Fibroblast of lung (primary cell): Measurements from ENCODE around the gene TTC27. TPM values are rescaled to one million over a fixed set of nuclear protein-coding genes. Genes with fewer than 3 reads are reported as not detected.

ENCODE experiments used
- DNase-seq, 2 donors: peaks; one replicate each; pipeline versions ENCODE4 v3.0.0 to v3.0.0-alpha.2; 2010; ENCODE audit warnings: low read depth in 2 of 2
- H2AFZ ChIP-seq: 2 replicates; pipeline ENCODE4 v1.5.1; 2012; ENCODE audit warnings: low read length, control low read depth, inconsistent platforms
- H3K27ac ChIP-seq: 2 replicates; pipeline ENCODE4 v1.5.1; 2011; ENCODE audit warnings: low read length, control low read depth; ENCODE audit not compliant: insufficient read depth
- H3K27me3 ChIP-seq: 2 replicates; pipeline ENCODE4 v1.5.1; 2011; ENCODE audit warnings: mild to moderate bottlenecking, low read length; ENCODE audit not compliant: control insufficient read depth, insufficient read depth
- H3K36me3 ChIP-seq: 2 replicates; pipeline ENCODE4 v1.5.1; 2011; ENCODE audit warnings: low read length; ENCODE audit not compliant: control insufficient read depth, insufficient read depth
- H3K4me1 ChIP-seq: 2 replicates; pipeline ENCODE4 v1.5.1; 2011; ENCODE audit warnings: low read length; ENCODE audit not compliant: control insufficient read depth, insufficient read depth; ENCODE audit errors: extremely low read depth
- H3K4me2 ChIP-seq: 2 replicates; pipeline ENCODE4 v1.5.1; 2011; ENCODE audit warnings: low read length, control low read depth; ENCODE audit not compliant: insufficient read depth; ENCODE audit errors: extremely low read depth
- H3K4me3 ChIP-seq, 4 experiments: fragments of 200-600 bp in 1 of 4; sonication (generic) in 1 of 4; replicated peaks in 1 of 4; 2 replicates each; pipeline ENCODE4 v1.5.1; 2011 to 2016; ENCODE audit warnings: low read length in 4 of 4, low read depth in 3 of 4, mild to moderate bottlenecking in 3 of 4, control low read depth in 2 of 4, inconsistent platforms in 1 of 4, mixed read lengths in 1 of 4; ENCODE audit not compliant: insufficient read depth in 1 of 4; ENCODE audit errors: control extremely low read depth in 1 of 4
- H3K79me2 ChIP-seq: 2 replicates; pipeline ENCODE4 v1.5.1; 2012; ENCODE audit warnings: mild to moderate bottlenecking, low read length, inconsistent platforms; ENCODE audit not compliant: control insufficient read depth, insufficient read depth
- H3K9ac ChIP-seq: 2 replicates; pipeline ENCODE4 v1.5.1; 2011; ENCODE audit warnings: mild to moderate bottlenecking, low read length, control low read depth; ENCODE audit not compliant: insufficient read depth
- H3K9me3 ChIP-seq: 2 replicates; pipeline ENCODE4 v1.5.1; 2012; ENCODE audit warnings: low read depth, low read length; ENCODE audit not compliant: control insufficient read depth, insufficient read depth
- H4K20me1 ChIP-seq: 2 replicates; pipeline ENCODE4 v1.5.1; 2011; ENCODE audit warnings: low read length; ENCODE audit not compliant: control insufficient read depth, insufficient read depth; ENCODE audit errors: extremely low read depth
- CTCF ChIP-seq, 2 donors: IDR thresholded peaks in 1 of 2; conservative IDR thresholded peaks in 1 of 2; 1 replicate in 1 of 2; 2 replicates in 1 of 2; pipeline ENCODE4 v1.5.1; 2011 to 2012; ENCODE audit warnings: low read length in 2 of 2, control low read depth in 1 of 2, inconsistent platforms in 1 of 2, low read depth in 1 of 2, mild to moderate bottlenecking in 1 of 2
- EZH2 ChIP-seq: IDR thresholded peaks from 2 replicates; pipeline ENCODE4 v1.5.1; 2012; ENCODE audit warnings: low read length, control low read depth, mild to moderate bottlenecking; ENCODE audit errors: missing control alignments
- polyA plus RNA-seq, 2 donors: library from polyadenylated mRNA; depleted of rRNA in 1 of 2; stranded (reverse) in 1 of 2; unstranded in 1 of 2; fragments of >200 nt; gene quantifications; 2 replicates each; pipeline ENCODE4 v1.2.1, GENCODE V29; 2011 to 2012; ENCODE audit warnings: missing spikeins in 1 of 2
- total RNA-seq: library from RNA; depleted of rRNA; stranded (reverse); fragments of >200 nt; gene quantifications from 2 replicates; pipeline ENCODE4 v1.2.1, GENCODE V29; 2014

TTC27 gene
- total and polyA plus RNA-seq, 2 donors (not counting 1 experiment from before 2014, with no cell fraction given): 15.7 to 19.3 TPM

- Histone ChIP-seq H3K4me1 (no peaks in the 10 kb centered on the region), H3K9me3 (no peaks in the 10 kb centered on the region), H3K4me2 (no peak overlapping the region), H3K36me3 (no peaks in the 10 kb centered on the region), H3K27me3 (no peaks in the 10 kb centered on the region), H4K20me1 (no peaks in the 10 kb centered on the region), H3K4me3 (no peak overlapping the region), H2AFZ (no peak overlapping the region), H3K9ac (no peak overlapping the region), H3K79me2 (no peaks in the 10 kb centered on the region), H3K27ac (no peak overlapping the region)
- TF ChIP-seq EZH2 (no peak), CTCF (conservative IDR thresholded peaks at IDR 0.05 in 1 of 2, IDR thresholded peaks at IDR 0.05 in 1 of 2; ENCODE audit: low read depth in 1 of 2, low read length in 2 of 2) (no peak)
- no peak for DNase-seq
These were observed 105.1 kb downstream of the TTC27 start for GRCh38 chr2:32732912-32733472.

GRCh38 chr2:32735348-32735747 lies 107.5 kb downstream of the TTC27 start:
- H3K4me2 ChIP-seq: no peak overlapping the region
- TF ChIP-seq EZH2 (no peak), CTCF (conservative IDR thresholded peaks at IDR 0.05 in 1 of 2, IDR thresholded peaks at IDR 0.05 in 1 of 2; ENCODE audit: low read depth in 1 of 2, low read length in 2 of 2) (no peak)
- H3K27me3 ChIP-seq: no peaks in the 10 kb centered on the region
- no peaks in the 10 kb centered on the region for H3K79me2 ChIP-seq
- H3K36me3 ChIP-seq: no peaks in the 10 kb centered on the region
- no peak overlapping the region for H3K9ac ChIP-seq
- no peak overlapping the region for H3K4me3 ChIP-seq
- no peaks in the 10 kb centered on the region for H3K4me1 ChIP-seq
- H3K9me3 ChIP-seq: no peaks in the 10 kb centered on the region
- H3K27ac ChIP-seq: no peak overlapping the region
- peak; percentile 53 to 63 for DNase-seq
- H2AFZ ChIP-seq: no peak overlapping the region
- H4K20me1 ChIP-seq: no peaks in the 10 kb centered on the region

GRCh38 chr2:32738939-32739338 lies 111.1 kb downstream of the TTC27 start:
- DNase-seq: peak in 1 of 2 donors; percentile 57
- no peaks in the 10 kb centered on the region for H3K36me3 ChIP-seq

More at GRCh38 chr2:32738939-32739338, 111.1 kb downstream of the TTC27 start:
- Histone ChIP-seq H3K9ac (no peak overlapping the region), H3K4me2 (no peak overlapping the region), H3K27me3 (no peaks in the 10 kb centered on the region), H3K9me3 (no peaks in the 10 kb centered on the region), H3K4me1 (no peaks in the 10 kb centered on the region), H3K4me3 (no peak overlapping the region), H3K79me2 (no peaks in the 10 kb centered on the region), H2AFZ (no peak overlapping the region), H4K20me1 (no peaks in the 10 kb centered on the region), H3K27ac (no peak overlapping the region)
- TF ChIP-seq EZH2: no peak
- TF ChIP-seq CTCF (conservative IDR thresholded peaks at IDR 0.05 in 1 of 2, IDR thresholded peaks at IDR 0.05 in 1 of 2; ENCODE audit: low read depth in 1 of 2, low read length in 2 of 2): no peak
